Choroid plexus epithelial cell (primary cell): Measurements from ENCODE around the gene ATP6V0E1.
"Not testable (repeated sequence)": the region's sequence is repeated elsewhere in the genome, so short reads cannot be mapped to it uniquely, and the experiment has no call there.

Source experiments
- DNase-seq: peaks from one replicate; pipeline ENCODE4 v3.0.0-alpha.2; 2010; ENCODE audit warnings: low read depth
- H3K4me3 ChIP-seq: 2 replicates; pipeline ENCODE4 v1.5.1; 2011; ENCODE audit warnings: low read depth, mild to moderate bottlenecking, control low read depth, low read length, moderate library complexity
- CTCF ChIP-seq: conservative IDR thresholded peaks from 2 replicates; pipeline ENCODE4 v1.5.1; 2011; ENCODE audit warnings: low read depth, mild to moderate bottlenecking, control low read depth, inconsistent platforms, low read length, moderate library complexity

Gene ATP6V0E1

GRCh38 chr5:173011566-173011965 lies 28.0 kb downstream of the ATP6V0E1 start:
- DNase-seq, result no peak
- H3K4me3 ChIP-seq, result no peak overlapping the region
- no peak for TF ChIP-seq CTCF

GRCh38 chr5:173012882-173013281 lies 29.3 kb downstream of the ATP6V0E1 start:
- H3K4me3 ChIP-seq, result no peak overlapping the region
- TF ChIP-seq CTCF, result no peak
- peak; percentile 51 for DNase-seq

DNA sequence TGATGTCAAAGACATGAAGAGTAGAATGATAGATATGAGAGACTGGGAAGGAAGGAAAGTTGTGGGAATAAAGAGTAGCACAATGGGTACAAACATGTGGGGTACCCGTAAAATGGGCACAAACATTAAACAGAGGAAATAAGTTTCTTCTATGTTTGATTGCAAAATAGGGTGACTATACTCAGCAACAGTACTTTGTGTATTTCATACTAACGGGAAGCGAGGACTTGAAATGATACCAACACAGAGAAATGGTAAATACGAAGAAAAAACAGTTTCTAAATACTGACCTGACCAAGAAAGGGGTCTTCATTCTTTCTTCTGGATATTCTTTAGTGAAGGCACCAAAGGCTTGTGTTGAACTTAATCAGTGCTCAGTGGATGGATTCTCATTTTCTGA lies 31.1 kb downstream of the ATP6V0E1 start:
- TF ChIP-seq CTCF, result no peak
- no peak for DNase-seq
- H3K4me3 ChIP-seq, result no peak overlapping the region

DNA sequence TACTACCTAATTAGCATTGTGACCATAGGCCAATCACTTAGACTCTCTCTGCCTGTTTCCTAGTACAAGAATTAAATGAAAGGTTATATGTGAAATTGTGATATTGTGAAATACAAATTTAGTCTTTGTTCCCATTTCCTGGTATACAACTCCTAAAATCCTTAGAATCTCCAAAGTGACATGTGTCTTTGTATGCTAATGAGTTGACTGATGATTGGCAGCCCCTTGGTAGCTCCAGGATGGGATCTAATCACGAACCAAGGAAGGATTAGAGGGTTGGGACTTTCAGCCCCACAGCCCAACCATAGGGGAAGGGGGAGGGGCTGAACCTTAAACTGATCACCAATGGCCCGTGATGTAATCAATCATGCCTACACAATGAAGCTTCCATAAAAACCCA lies 31.6 kb downstream of the ATP6V0E1 start:
- no peak overlapping the region for H3K4me3 ChIP-seq
- no peak for TF ChIP-seq CTCF
- DNase-seq, result no peak

DNA sequence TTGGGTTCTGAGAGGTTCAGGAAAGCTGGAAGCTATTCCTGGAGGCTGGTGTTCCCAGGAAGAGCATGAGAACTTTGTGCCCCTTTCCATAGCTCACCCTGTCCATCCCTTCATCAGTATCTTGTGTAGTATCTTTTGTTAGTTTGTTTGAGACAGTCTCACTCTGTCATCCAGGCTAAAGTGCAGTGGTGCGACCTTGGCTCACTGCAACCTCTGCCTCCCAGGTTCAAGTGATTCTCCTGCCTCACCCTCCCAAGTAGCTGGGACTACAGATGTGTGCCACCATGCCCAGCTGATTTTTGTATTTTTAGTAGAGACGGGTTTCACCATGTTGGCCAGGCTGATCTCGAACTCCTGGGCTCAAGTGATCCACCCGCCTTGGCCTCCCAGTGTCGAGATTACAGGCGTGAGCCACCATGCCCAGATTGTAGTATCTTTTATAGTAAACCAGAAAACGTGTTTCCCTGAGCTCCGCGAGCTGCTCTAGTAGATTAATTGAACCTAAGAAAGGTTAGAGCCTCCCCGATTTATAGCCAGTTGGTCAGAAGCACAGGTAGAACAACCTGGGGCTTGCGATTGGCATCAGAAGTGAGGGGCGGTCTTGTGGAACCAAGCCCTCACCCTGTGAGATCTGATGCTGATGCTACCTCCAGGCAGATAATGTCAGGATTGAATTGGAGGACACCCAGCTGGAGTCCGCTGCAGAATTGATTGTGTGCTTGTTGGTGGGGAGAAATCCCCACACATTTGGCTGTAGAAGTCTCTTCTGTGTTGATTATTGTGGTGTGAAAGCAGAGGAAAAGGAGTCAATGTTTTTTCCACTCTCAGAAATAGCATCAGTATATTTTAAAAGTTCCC lies 32.3 kb downstream of the ATP6V0E1 start:
- no peak for TF ChIP-seq CTCF
- no peak overlapping the region for H3K4me3 ChIP-seq

DNA sequence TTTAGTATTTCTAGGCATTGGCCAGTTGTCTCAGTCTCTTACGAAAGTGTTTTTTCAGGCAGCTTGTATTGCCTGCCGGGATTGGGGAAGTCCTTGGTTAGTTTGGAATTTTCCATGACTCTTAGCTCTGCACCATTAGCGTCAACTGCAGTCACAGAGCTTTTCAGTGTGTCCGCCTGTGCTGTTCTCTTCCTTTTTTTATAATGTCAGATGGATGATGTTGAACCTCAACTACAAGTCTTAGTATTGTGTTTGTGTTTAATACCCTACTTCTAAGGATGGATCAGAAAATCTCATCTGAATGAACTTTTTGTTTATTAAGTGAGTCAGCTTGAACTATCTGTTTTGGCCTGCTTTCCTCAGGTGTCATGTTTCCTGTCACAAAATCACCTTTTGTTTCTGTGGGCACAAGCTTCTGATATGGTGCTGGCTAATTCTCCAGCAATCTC lies 33.1 kb downstream of the ATP6V0E1 start:
- no peak for TF ChIP-seq CTCF
- DNase-seq, result peak; percentile 75
- H3K4me3 ChIP-seq, result no peak overlapping the region

More for the DNA sequence above, 32.3 kb downstream of the ATP6V0E1 start:
- DNase-seq, result no peak

GRCh38 chr5:173017087-173017486 lies 33.5 kb downstream of the ATP6V0E1 start:
- not testable (repeated sequence) for H3K4me3 ChIP-seq, DNase-seq
